Cerebellar nuclear complex (tissue), 1 donor: Measurements from ENCODE around the gene CYTH2.
A peak's percentile ranks its signal among the peaks of the same experiment; 100 is the strongest.
"Not testable (repeated sequence)": the region's sequence is repeated elsewhere in the genome, so short reads cannot be mapped to it uniquely, and the experiment has no call there.

Experiments used
- DNase-seq, 2 experiments: peaks; one replicate each; lab custom pipeline; 2025; lab: John Stamatoyannopoulos, UW

The CYTH2 gene

DNA sequence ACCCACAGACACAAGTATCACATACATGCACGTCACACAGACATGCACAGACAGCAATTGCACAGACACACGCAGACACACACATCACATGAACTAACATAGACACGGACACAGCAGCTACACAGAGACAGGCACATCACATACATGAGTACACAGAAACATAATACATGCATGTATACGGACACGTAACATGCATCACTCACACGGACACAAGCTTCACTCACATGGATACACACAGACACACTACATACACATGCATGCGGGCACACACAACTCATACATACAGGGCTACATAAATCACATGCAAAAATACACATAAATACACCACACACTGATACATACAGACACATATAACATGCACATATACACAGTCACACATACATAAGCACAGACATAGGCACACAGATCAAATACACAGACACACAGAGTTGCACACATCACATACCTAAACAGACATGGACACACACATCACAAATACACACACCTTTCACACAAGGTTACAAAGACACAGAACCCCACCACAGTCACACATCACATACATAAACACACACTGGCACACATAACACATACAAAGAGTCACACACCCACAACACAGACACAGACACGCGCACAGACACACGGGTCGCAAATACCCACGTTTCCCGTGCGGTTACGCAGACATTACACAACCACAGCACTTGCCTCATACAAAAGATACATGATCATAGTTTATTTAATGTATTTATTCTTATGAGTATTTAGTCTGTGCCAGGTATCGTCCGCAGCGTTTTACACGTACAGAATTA, 43.5 kb downstream of the CYTH2 start:
- DNase-seq, result no peak

GRCh38 chr19:48513289-48514122, 44.3 kb downstream of the CYTH2 start:
- peak; percentile 53 to 68 for DNase-seq

- no peak for DNase-seq
Observed at GRCh38 chr19:48514123-48514458, 44.9 kb downstream of the CYTH2 start.

DNA sequence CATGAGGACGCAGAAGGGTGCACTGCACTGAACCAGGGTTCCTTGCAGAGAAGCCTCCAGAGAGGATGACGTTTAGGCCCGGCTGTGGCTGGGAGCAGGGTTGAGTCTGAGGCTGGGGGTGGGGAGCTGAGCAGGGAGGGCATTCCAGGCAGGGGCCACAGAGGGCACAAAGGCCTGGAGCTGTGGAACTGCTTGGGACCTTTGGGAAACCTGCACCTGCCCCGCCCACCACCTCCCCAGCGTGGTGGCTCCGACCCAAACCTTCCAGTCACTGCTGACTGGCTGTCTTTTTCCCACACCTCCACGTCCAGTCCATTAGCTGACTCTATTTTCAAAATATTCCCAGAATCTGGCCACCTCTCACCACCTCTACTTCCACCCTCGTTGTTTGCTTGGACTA, 47.4 kb downstream of the CYTH2 start:
- DNase-seq, result no peak

GRCh38 chr19:48518207-48518606, 49.0 kb downstream of the CYTH2 start:
- no peak for DNase-seq

DNA sequence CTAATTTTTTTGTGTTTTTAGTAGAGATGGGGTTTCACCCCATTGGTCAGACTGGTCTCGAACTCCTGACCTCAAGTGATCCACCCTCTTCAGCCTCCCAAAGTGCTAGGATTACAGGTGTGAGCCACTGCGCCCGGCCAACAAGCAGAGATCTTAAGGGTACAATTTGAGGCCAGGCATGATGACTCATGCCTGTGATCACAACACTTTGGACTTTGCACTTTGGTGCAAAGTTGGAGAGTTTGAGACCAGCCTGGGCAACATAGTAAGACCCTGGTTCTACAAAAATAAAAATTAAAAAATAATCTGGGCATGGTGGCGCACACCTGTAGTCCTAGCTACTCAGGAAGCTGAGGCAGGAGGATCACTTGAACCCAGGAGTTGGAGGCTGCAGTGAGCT, 50.3 kb downstream of the CYTH2 start:
- not testable (repeated sequence) for DNase-seq

GRCh38 chr19:48520134-48520533, 51.0 kb downstream of the CYTH2 start:
- no peak for DNase-seq

GRCh38 chr19:48524221-48524620, 55.1 kb downstream of the CYTH2 start:
- DNase-seq, result no peak

DNA sequence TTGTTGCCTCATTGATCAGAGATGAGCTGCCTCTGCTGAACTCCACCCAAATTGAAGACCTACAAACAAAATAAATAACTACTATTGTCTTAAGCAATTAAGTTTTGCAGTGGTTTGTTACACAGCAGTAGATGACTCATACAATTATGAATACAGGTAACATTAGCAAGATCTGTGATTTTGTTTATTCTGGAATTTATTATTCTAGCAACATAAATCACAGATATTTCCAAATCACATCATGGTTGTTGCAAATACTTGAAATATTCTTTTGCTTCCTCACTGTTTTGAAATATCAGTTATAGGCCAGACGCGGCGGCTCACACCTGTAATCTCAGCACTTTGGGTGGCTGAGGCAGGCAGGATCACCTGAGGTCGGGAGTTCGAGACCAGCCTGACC, 55.6 kb downstream of the CYTH2 start:
- no peak for DNase-seq

GRCh38 chr19:48529156-48529555, 60.0 kb downstream of the CYTH2 start:
- no peak for DNase-seq

DNA sequence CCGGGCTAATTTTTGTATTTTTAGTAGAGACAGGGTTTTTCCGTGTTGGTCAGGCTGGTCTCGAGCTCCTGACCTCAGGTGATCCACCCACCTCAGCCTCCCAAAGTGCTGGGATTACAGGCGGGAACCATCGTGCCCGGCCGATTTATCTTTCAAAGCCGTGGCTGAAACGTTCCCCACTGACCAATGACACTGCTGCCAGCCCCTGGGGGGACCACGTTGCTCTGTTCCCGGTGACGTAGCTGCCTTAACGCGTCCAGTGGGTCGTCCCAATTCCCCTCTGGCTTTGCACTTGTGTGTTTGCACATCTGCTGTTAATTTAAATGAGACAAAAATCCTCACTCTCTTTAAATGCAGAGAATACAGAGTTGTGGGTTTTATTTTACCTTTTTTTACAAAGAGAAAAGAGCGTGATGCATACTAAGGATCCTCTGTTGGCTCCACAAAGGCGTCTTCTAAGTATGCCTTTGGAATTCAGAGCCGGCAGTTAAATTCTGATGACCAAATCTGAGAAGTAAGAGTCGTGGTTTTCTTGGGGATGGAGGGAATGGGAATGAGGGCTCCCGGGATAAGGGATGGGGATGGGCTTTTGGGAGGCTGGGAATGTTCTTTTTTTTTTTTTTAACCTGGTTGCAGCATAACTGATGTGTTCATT, 61.0 kb downstream of the CYTH2 start:
- DNase-seq, result no peak

DNA sequence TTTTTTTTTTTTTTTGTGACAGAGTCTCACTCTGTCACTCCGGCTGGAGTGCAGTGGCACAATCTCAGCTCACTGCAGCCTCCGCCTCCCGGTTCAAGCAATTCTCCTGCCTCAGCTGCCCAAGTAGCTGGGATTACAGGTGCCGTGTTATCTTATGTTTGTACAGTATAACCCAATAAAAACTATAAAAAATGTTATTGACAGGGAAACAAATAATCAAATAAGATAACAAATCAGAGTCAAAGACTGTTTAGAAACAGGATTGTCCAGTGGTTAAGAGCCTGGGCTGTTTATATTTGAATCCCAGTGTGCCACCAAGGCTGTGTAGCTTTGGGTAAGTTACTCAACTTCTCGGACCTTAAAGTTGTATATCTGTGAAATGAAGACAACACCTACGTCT, 61.6 kb downstream of the CYTH2 start:
- no peak for DNase-seq
